ENCODE data around the gene DNAJA3.

DNA sequence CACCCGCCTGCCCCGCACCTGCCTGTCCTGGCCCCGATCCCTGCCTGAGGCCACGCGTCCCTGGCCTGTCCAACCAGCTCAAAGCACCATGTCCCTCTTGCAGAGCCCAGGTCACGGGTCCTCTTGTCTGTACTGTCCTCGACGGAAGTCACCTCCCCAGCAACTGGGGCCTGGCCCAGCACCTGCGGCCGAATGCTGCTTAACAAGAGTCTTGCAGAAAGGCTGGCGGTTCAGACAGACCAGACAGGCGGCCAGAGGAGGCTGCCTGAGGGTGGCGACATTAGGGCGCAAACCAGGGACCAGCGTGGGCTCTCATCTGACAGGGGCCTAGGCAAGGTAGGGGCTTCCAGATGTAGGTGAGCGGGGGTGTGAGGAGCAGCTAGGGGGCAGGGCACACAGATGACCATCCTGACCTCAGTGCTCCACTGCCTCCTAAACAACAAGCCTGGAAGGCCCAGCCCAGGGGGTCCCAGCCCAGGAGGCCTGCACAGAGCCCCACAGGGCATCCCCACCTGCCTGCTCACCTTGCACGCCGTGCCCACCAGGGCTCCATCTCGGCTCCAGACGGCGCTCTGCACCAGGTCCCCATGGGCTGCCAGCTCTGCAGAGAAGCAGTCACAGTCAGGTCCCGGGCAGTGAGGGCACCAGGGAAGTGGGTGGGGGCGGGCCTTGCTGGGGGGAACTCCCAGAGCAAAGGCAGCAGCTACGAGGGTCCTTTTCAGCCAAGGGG, 20.5 kb upstream of the DNAJA3 start:
- TF ChIP-seq POLR2A (conservative IDR thresholded peaks at IDR 0.05) (no peak), GTF2F1 (IDR thresholded peaks at IDR 0.05; ENCODE audit: low read depth, low read length) (no peak), ADNP (tag; IDR thresholded peaks at IDR 0.05) (no peak), CREB1 (IDR thresholded peaks at IDR 0.05) (no peak), CREB1 (CRISPR knock-in tag; IDR thresholded peaks at IDR 0.05) (no peak), TAF1 (IDR thresholded peaks at IDR 0.05; ENCODE audit: control insufficient read depth, extremely low read depth, insufficient read depth, low read length, severe bottlenecking) (no peak), EZH2 (IDR thresholded peaks at IDR 0.05; ENCODE audit: borderline replicate concordance, low read depth, low read length) (no peak), BRCA1 (IDR thresholded peaks at IDR 0.05) (no peak), BRCA1 (CRISPR knock-in tag; IDR thresholded peaks at IDR 0.05) (no peak), CTCF (IDR thresholded peaks at IDR 0.05 in 2 of 3, conservative IDR thresholded peaks at IDR 0.05 in 1 of 3; ENCODE audit: insufficient read depth in 2 of 3, low read depth in 1 of 3, low read length in 3 of 3) (no peak), ZNF518B (CRISPR knock-in tag; IDR thresholded peaks at IDR 0.05) (no peak), HDAC1 (IDR thresholded peaks at IDR 0.05) (no peak), MAX (CRISPR knock-in tag; IDR thresholded peaks at IDR 0.05) (no peak), KLF1 (tag; IDR thresholded peaks at IDR 0.05) (no peak), E2F5 (CRISPR knock-in tag; IDR thresholded peaks at IDR 0.05) (no peak)
